Lung (tissue), 12 donors: ENCODE data around the gene TCL1B. TPM values are rescaled to one million over a fixed set of nuclear protein-coding genes. Genes with fewer than 3 reads are reported as not detected.
"Not testable (repeated sequence)": the region's sequence is repeated elsewhere in the genome, so short reads cannot be mapped to it uniquely, and the experiment has no call there.

Source experiments
- ATAC-seq: fragments of 200-7000 bp; cut with Tn5 transposase; one replicate; pipeline ENCODE4 v1.9.1; 2020; ENCODE audit warnings: moderate number of reproducible peaks; ENCODE audit not compliant: insufficient read depth, low FRiP score
- DNase-seq, 3 donors: peaks; one replicate each; pipeline ENCODE4 v3.0.0-alpha.2; 2013 to 2017
- H3K27ac ChIP-seq, 2 donors: one replicate each; pipeline ENCODE4 v1.5.1; 2013; ENCODE audit warnings: mild to moderate bottlenecking in 2 of 2, moderate library complexity in 2 of 2, control low read depth in 1 of 2, inconsistent platforms in 1 of 2, low read depth in 1 of 2, low read length in 1 of 2
- H3K27me3 ChIP-seq, 3 donors: one replicate each; pipeline ENCODE4 v1.5.1; 2013; ENCODE audit warnings: low read length in 2 of 3; ENCODE audit not compliant: control insufficient read depth in 3 of 3, insufficient read depth in 3 of 3
- H3K36me3 ChIP-seq, 4 donors: one replicate each; pipeline ENCODE4 v1.5.1; 2013; ENCODE audit warnings: low read length in 4 of 4, mild to moderate bottlenecking in 1 of 4, moderate library complexity in 1 of 4; ENCODE audit not compliant: control insufficient read depth in 4 of 4, insufficient read depth in 4 of 4
- H3K4me1 ChIP-seq, 5 donors: one replicate each; pipeline ENCODE4 v1.5.1; 2013; ENCODE audit warnings: low read length in 5 of 5, mild to moderate bottlenecking in 2 of 5, moderate library complexity in 1 of 5; ENCODE audit not compliant: control insufficient read depth in 5 of 5, insufficient read depth in 5 of 5
- H3K4me3 ChIP-seq: one replicate; pipeline ENCODE4 v1.5.1; 2013; ENCODE audit warnings: mild to moderate bottlenecking, control low read depth, moderate library complexity
- H3K9ac ChIP-seq, 2 donors: one replicate each; pipeline ENCODE4 v1.5.1; 2013; ENCODE audit warnings: low read length in 2 of 2, control low read depth in 1 of 2; ENCODE audit not compliant: insufficient read depth in 1 of 2
- H3K9me3 ChIP-seq, 4 donors: one replicate each; pipeline ENCODE4 v1.5.1; 2013; ENCODE audit warnings: low read length in 3 of 4, mild to moderate bottlenecking in 1 of 4, moderate library complexity in 1 of 4; ENCODE audit not compliant: control insufficient read depth in 4 of 4, insufficient read depth in 3 of 4
- CTCF ChIP-seq: IDR thresholded peaks from 2 replicates; pipeline ENCODE4 v1.5.1; 2012; ENCODE audit warnings: mild to moderate bottlenecking; ENCODE audit errors: control extremely low read depth, extremely low read depth
- WGBS, 2 donors: extraction: QIAGEN DNeasy Blood & Tissue Kit; methylation state at CpG; one replicate each; pipeline ENCODE4 v1.1.7; 2013; 5-methylcytosine and 5-hydroxymethylcytosine counted together
- polyA plus RNA-seq, 2 donors: library from polyadenylated mRNA; stranded (reverse); fragments of 200-250 nt; gene quantifications; one replicate each; pipeline ENCODE4 v1.2.1, GENCODE V29; 2013
- total RNA-seq, 2 donors: library from RNA; depleted of rRNA in 1 of 2; stranded (reverse); fragments of >200 nt in 1 of 2; gene quantifications; one replicate each; pipeline ENCODE4 v1.2.1, GENCODE V29; 2014 to 2021
- donor health status: control.
- donor health status: control.
- donor health status: Bipolar disorder and iron deficiency.
- donor health status: healthy.
- donor health status: DM: yes; HTN: yes; CAD: no.

The TCL1B gene
- total and polyA plus RNA-seq, 4 donors = 0.03 to 0.28 TPM; not detected in 2

GRCh38 chr14:95664066-95664465 is 22.2 kb upstream of the TCL1B start:
- Histone ChIP-seq H3K9ac (no peak overlapping the region), H3K4me3 (no peak overlapping the region), H3K9me3 (peaks cover 0 to 3% (median 0%) of the 10 kb centered on the region in 4 donors), H3K27ac (no peak overlapping the region), H3K4me1 (peaks cover 0 to 14% (median 0%) of the 10 kb centered on the region in 5 donors), H3K27me3 (no peaks in the 10 kb centered on the region), H3K36me3 (no peaks in the 10 kb centered on the region)
- 92 to 93% methylated on average over 3 of the region's 3 CpGs for WGBS, 2 donors
- no peak for ATAC-seq
- DNase-seq = peak in 1 of 3 donors; percentile 18
- no peak for TF ChIP-seq CTCF

- TF ChIP-seq CTCF = no peak
- DNase-seq = no peak
- 81 to 86% methylated on average over 8 of the region's 8 CpGs for WGBS, 2 donors
These were observed 21.7 kb upstream of the TCL1B start for GRCh38 chr14:95664546-95664945.

GRCh38 chr14:95665530-95665929 is 20.7 kb upstream of the TCL1B start:
- not testable (repeated sequence) for H3K27me3 ChIP-seq, H3K36me3 ChIP-seq, H3K27ac ChIP-seq, H3K4me3 ChIP-seq, H3K9me3 ChIP-seq, H3K4me1 ChIP-seq, H3K9ac ChIP-seq, ATAC-seq, DNase-seq
- WGBS, 2 donors = 65 to 66% methylated on average over 8 of the region's 8 CpGs

More at GRCh38 chr14:95664546-95664945, 21.7 kb upstream of the TCL1B start:
- ATAC-seq = no peak
- no peak overlapping the region for H3K9ac ChIP-seq
- H3K9me3 ChIP-seq = peaks cover 0 to 3% (median 0%) of the 10 kb centered on the region in 4 donors
- no peaks in the 10 kb centered on the region for H3K36me3 ChIP-seq
- no peaks in the 10 kb centered on the region for H3K27me3 ChIP-seq
- H3K27ac ChIP-seq = no peak overlapping the region
- no peak overlapping the region for H3K4me3 ChIP-seq
- H3K4me1 ChIP-seq = peaks cover 0 to 13% (median 0%) of the 10 kb centered on the region in 5 donors

GRCh38 chr14:95666450-95666849 is 19.8 kb upstream of the TCL1B start:
- H3K27me3 ChIP-seq = no peaks in the 10 kb centered on the region
- H3K27ac ChIP-seq = no peak overlapping the region
- H3K4me1 ChIP-seq = no peaks in the 10 kb centered on the region
- H3K4me3 ChIP-seq = no peak overlapping the region
- no peak overlapping the region for H3K9ac ChIP-seq
- TF ChIP-seq CTCF = no peak
- ATAC-seq = no peak
- WGBS, 2 donors = 54 to 74% methylated on average over 5 of the region's 5 CpGs
- H3K9me3 ChIP-seq = peaks cover 0 to 3% (median 0%) of the 10 kb centered on the region in 4 donors
- no peak for DNase-seq
- no peaks in the 10 kb centered on the region for H3K36me3 ChIP-seq
